ENCODE results near the gene MSX2.

Gene MSX2

GRCh38 chr5:174777583-174777982, 53.2 kb downstream of the MSX2 start:
- DNase-seq: no peak

All from activated T-cell treated with anti-CD3 and anti-CD28 coated beads, Interleukin-2, amount 50 U/mL, for 48 hours (primary cell).